Colonic mucosa (tissue), 4 donors: ENCODE data around the gene MCM9. TPM values are rescaled to one million over a fixed set of nuclear protein-coding genes. Genes with fewer than 3 reads are reported as not detected.

ENCODE experiments used
- DNase-seq: peaks from one replicate; pipeline ENCODE4 v3.0.0-alpha.2; 2020
- H3K27ac ChIP-seq: fragments of 200-600 bp; one replicate; pipeline ENCODE4 v1.8.0; 2021
- H3K27me3 ChIP-seq: fragments of 200-600 bp; one replicate; pipeline ENCODE4 v1.8.0; 2021
- H3K36me3 ChIP-seq: fragments of 200-600 bp; one replicate; pipeline ENCODE4 v1.8.0; 2021
- H3K4me1 ChIP-seq: fragments of 200-600 bp; one replicate; pipeline ENCODE4 v1.8.0; 2021; ENCODE audit warnings: mild to moderate bottlenecking
- H3K4me3 ChIP-seq: fragments of 200-600 bp; one replicate; pipeline ENCODE4 v1.8.0; 2021
- H3K9ac ChIP-seq, 2 donors: one replicate each; pipeline ENCODE4 v1.7.0; 2013; ENCODE audit warnings: control low read depth in 2 of 2, low read depth in 2 of 2, low read length in 2 of 2
- H3K9me3 ChIP-seq: fragments of 200-600 bp; one replicate; pipeline ENCODE4 v1.8.0; 2021
- CTCF ChIP-seq: fragments of 200-600 bp; IDR thresholded peaks from one replicate; pipeline ENCODE4 v1.8.0; 2022; ENCODE audit warnings: antibody characterized with exemption, mild to moderate bottlenecking
- intact Hi-C: fragments of 100-400 bp; cut with DNase I; formaldehyde crosslinking; loops from one replicate; pipeline ENCODE4 v1.14.1; 2022
- total RNA-seq, 2 donors: library from RNA; stranded (reverse); fragmentation: NEBNext Ultra II Directional in 1 of 2; extraction: Animal tissue kit (Norgen Biotek cat#: 25700) in 1 of 2; gene quantifications; one replicate each; pipeline ENCODE4 v1.2.1, GENCODE V29; 2021
- donor health status: healthy.
- donor health status: DM: no; HTN: no; CAD: no.
- donor health status: DM: no; HTN: no; CAD: no.

MCM9 gene
- total RNA-seq, 2 donors from 2014 or later, result 14.3 to 18.5 TPM

- no peaks in the 10 kb centered on the region for H3K36me3 ChIP-seq
- no peaks in the 10 kb centered on the region for H3K27me3 ChIP-seq
- H3K9me3 ChIP-seq, result no peaks in the 10 kb centered on the region
- intact Hi-C loops, result loop anchor here (5.0 kb wide), 1 partner anchor 36 kb away; no protein-coding TSS in a partner anchor
- H3K27ac ChIP-seq, result peak overlapping the region; percentile 97
- no peak overlapping the region for H3K4me3 ChIP-seq
- H3K4me1 ChIP-seq, result no peaks in the 10 kb centered on the region
- no peak for TF ChIP-seq CTCF
- no peak for DNase-seq
- H3K9ac ChIP-seq, result no peak overlapping the region
These were observed 39.1 kb downstream of the MCM9 start for GRCh38 chr6:118895859-118896258.

- Histone ChIP-seq H3K9ac (peak overlapping the region; percentile 92 to 95), H3K27ac (peak overlapping the region; percentile 97), H3K4me3 (peak overlapping the region; percentile 90), H3K4me1 (no peaks in the 10 kb centered on the region), H3K9me3 (no peaks in the 10 kb centered on the region), H3K36me3 (no peaks in the 10 kb centered on the region), H3K27me3 (no peaks in the 10 kb centered on the region)
- no peak for TF ChIP-seq CTCF
- intact Hi-C loops, result loop anchor here (5.0 kb wide), 1 partner anchor 37 kb away; no protein-coding TSS in a partner anchor
- no peak for DNase-seq
These were observed 39.7 kb downstream of the MCM9 start for GRCh38 chr6:118895261-118895560.

GRCh38 chr6:118894425-118895260 is 40.3 kb downstream of the MCM9 start:
- Histone ChIP-seq H3K4me1 (no peaks in the 10 kb centered on the region), H3K9ac (peak overlapping the region; percentile 92 to 95), H3K9me3 (no peaks in the 10 kb centered on the region), H3K36me3 (no peaks in the 10 kb centered on the region), H3K27me3 (no peaks in the 10 kb centered on the region), H3K4me3 (peak overlapping the region; percentile 90), H3K27ac (peak overlapping the region; percentile 97)
- intact Hi-C loops, result loop anchor here (5.0 kb wide), 1 partner anchor 38 kb away; no protein-coding TSS in a partner anchor
- DNase-seq, result peak; percentile 67
- TF ChIP-seq CTCF, result no peak

- peak within 1 kb of the TSS; percentile 97 for H3K27ac ChIP-seq
- H3K9me3 ChIP-seq, result no peaks in the 10 kb centered on the region
- H3K36me3 ChIP-seq, result no peaks in the 10 kb centered on the region
- peak within 1 kb of the TSS; percentile 90 for H3K4me3 ChIP-seq
- H3K9ac ChIP-seq, result peak within 1 kb of the TSS; percentile 92 to 95
- no peaks in the 10 kb centered on the region for H3K27me3 ChIP-seq
- intact Hi-C loops, result no loop called here
- peak; percentile 98 for DNase-seq
- no peaks in the 10 kb centered on the region for H3K4me1 ChIP-seq
- no peak for TF ChIP-seq CTCF
These were observed 41.0 kb downstream of the MCM9 start, which contains the start of gene ASF1A for GRCh38 chr6:118893807-118894424. Gene ASF1A (plus strand): TSS chr6:118894152. CDS start chr6:118894414, 262 bp downstream.

GRCh38 chr6:118893064-118893806 is 41.7 kb downstream of the MCM9 start:
- Histone ChIP-seq H3K9ac (peak overlapping the region; percentile 52 to 87), H3K27ac (peak overlapping the region; percentile 97), H3K36me3 (no peaks in the 10 kb centered on the region), H3K9me3 (no peaks in the 10 kb centered on the region), H3K27me3 (no peaks in the 10 kb centered on the region), H3K4me3 (peak overlapping the region; percentile 90), H3K4me1 (no peaks in the 10 kb centered on the region)
- DNase-seq, result peak; percentile 45
- TF ChIP-seq CTCF, result no peak
- intact Hi-C loops, result no loop called here
